B cell (primary cell): ENCODE data around the gene CNOT6L. TPM values are rescaled to one million over a fixed set of nuclear protein-coding genes. Genes with fewer than 3 reads are reported as not detected.

Experiments used
- ATAC-seq: fragments of 200-7000 bp; cut with Tn5 transposase; one replicate; pipeline ENCODE4 v1.10.0; 2021; ENCODE audit warnings: low read depth, mild to moderate bottlenecking, moderate number of reproducible peaks, moderate library complexity
- CTCF ChIA-PET: fragments of 350-600 bp; sonication (Branson Sonifier 250); formaldehyde crosslinking; loops from one replicate; lab custom pipeline; 2021; ENCODE audit warnings: antibody characterized with exemption, inconsistent platforms; lab: Charles Lee
- POLR2A ChIA-PET: fragments of 350-600 bp; sonication (Branson Sonifier 250); formaldehyde crosslinking; loops from one replicate; lab custom pipeline; 2021; ENCODE audit warnings: antibody characterized with exemption; lab: Charles Lee
- DNase-seq: peaks from one replicate; pipeline ENCODE4 v3.0.0; 2013
- H2AFZ ChIP-seq: 2 replicates; pipeline ENCODE4 v1.6.1; 2012; ENCODE audit warnings: mild to moderate bottlenecking, low read depth, low read length; ENCODE audit not compliant: insufficient read depth, poor library complexity, severe bottlenecking
- H3K27ac ChIP-seq, 2 donors: 1 replicate in 1 of 2; 2 replicates in 1 of 2; pipeline ENCODE4 v1.5.1; 2012 to 2013; ENCODE audit warnings: low read length in 2 of 2, mild to moderate bottlenecking in 2 of 2, moderate library complexity in 1 of 2
- H3K27me3 ChIP-seq, 4 experiments: fragments of 200-600 bp in 1 of 4; sonication (generic) in 1 of 4; replicated peaks in 1 of 4; 1 replicate in 2 of 4; 2 replicates in 2 of 4; pipeline versions ENCODE4 v1.6.1 to v1.7.0; 2013 to 2016; ENCODE audit warnings: low read length in 3 of 4, mild to moderate bottlenecking in 2 of 4, mixed read lengths in 1 of 4, moderate library complexity in 1 of 4; ENCODE audit not compliant: insufficient read depth in 4 of 4, control insufficient read depth in 3 of 4; ENCODE audit errors: control extremely low read depth in 1 of 4
- H3K36me3 ChIP-seq, 2 experiments: replicated peaks in 1 of 2; 1 replicate in 1 of 2; 2 replicates in 1 of 2; pipeline versions ENCODE4 v1.6.1 to v1.7.1; 2013; ENCODE audit warnings: low read length in 1 of 2; ENCODE audit not compliant: insufficient read depth in 2 of 2, control insufficient read depth in 1 of 2; ENCODE audit errors: control extremely low read depth in 1 of 2, extremely low read depth in 1 of 2
- H3K4me1 ChIP-seq, 2 donors: fragments of 200-600 bp in 1 of 2; sonication (generic) in 1 of 2; 1 replicate in 1 of 2; 2 replicates in 1 of 2; pipeline versions ENCODE4 v1.5.1 to v1.6.1; 2013 to 2017; ENCODE audit warnings: low read length in 2 of 2; ENCODE audit not compliant: control insufficient read depth in 2 of 2, insufficient read depth in 2 of 2
- H3K4me2 ChIP-seq: replicated peaks from 2 replicates; pipeline ENCODE3; 2012; ENCODE audit warnings: mild to moderate bottlenecking, low read depth, low read length; ENCODE audit not compliant: poor library complexity, severe bottlenecking
- H3K4me3 ChIP-seq, 5 experiments: fragments of 200-600 bp in 1 of 5; sonication (generic) in 1 of 5; 1 replicate in 3 of 5; 2 replicates in 2 of 5; pipeline versions ENCODE4 v1.5.1 to v1.7.0; 2011 to 2016; ENCODE audit warnings: low read length in 4 of 5, mild to moderate bottlenecking in 4 of 5, low read depth in 2 of 5, control low read depth in 1 of 5, moderate library complexity in 1 of 5; ENCODE audit not compliant: insufficient read depth in 1 of 5; ENCODE audit errors: control extremely low read depth in 1 of 5, extremely low read depth in 1 of 5
- H3K79me2 ChIP-seq: fragments of 200-600 bp; sonication (generic); one replicate; pipeline ENCODE4 v1.6.0; 2016; ENCODE audit warnings: low read length; ENCODE audit not compliant: control insufficient read depth, insufficient read depth
- H3K9ac ChIP-seq: fragments of 200-600 bp; sonication (generic); 2 replicates; pipeline ENCODE4 v1.6.1; 2017; ENCODE audit warnings: mild to moderate bottlenecking, low read length, moderate library complexity
- H3K9me3 ChIP-seq, 3 donors: one replicate each; pipeline versions ENCODE4 v1.6.1 to v1.7.1; 2013; ENCODE audit warnings: low read length in 2 of 3; ENCODE audit not compliant: control insufficient read depth in 2 of 3, insufficient read depth in 1 of 3; ENCODE audit errors: control extremely low read depth in 1 of 3
- H4K20me1 ChIP-seq: 2 replicates; pipeline ENCODE4 v1.6.0; 2012; ENCODE audit warnings: mild to moderate bottlenecking, low read length; ENCODE audit not compliant: insufficient read depth, control insufficient read depth, poor library complexity, severe bottlenecking
- H3K27ac Mint-ChIP-seq: one replicate; pipeline ENCODE4 v1.8.0; 2021; ENCODE audit warnings: mixed read lengths
- H3K27me3 Mint-ChIP-seq: one replicate; pipeline ENCODE4 v1.8.0; 2021; ENCODE audit warnings: mixed read lengths
- H3K4me1 Mint-ChIP-seq: one replicate; pipeline ENCODE4 v1.8.0; 2021; ENCODE audit warnings: mixed read lengths
- H3K4me3 Mint-ChIP-seq: one replicate; pipeline ENCODE4 v1.8.0; 2021; ENCODE audit warnings: mixed read lengths
- H3K9me3 Mint-ChIP-seq: one replicate; pipeline ENCODE4 v1.8.0; 2022; ENCODE audit warnings: mixed read lengths; ENCODE audit not compliant: insufficient read depth
- EZH2 ChIP-seq: IDR thresholded peaks from 2 replicates; pipeline ENCODE4 v1.6.1; 2012; ENCODE audit warnings: borderline replicate concordance, low read depth, mild to moderate bottlenecking, moderate library complexity, low read length; ENCODE audit not compliant: insufficient read depth, poor library complexity, severe bottlenecking
- WGBS: methylation state at CpG from one replicate; pipeline ENCODE4 v1.1.5; 2013; ENCODE audit warnings: missing lambda C conversion rate; ENCODE audit not compliant: insufficient coverage; 5-methylcytosine and 5-hydroxymethylcytosine counted together
- intact Hi-C: fragments of 100-400 bp; cut with micrococcal nuclease; formaldehyde crosslinking; loops from one replicate; pipeline ENCODE4 v1.10.0; 2022
- polyA plus RNA-seq: library from polyadenylated mRNA; depleted of rRNA; stranded (reverse); fragments of >200 nt; gene quantifications from 2 replicates; pipeline ENCODE4 v1.2.3, GENCODE V29; 2012
- total RNA-seq, 2 donors: library from RNA; stranded (reverse); fragments of 120-200 nt in 1 of 2; gene quantifications; 1 replicate in 1 of 2; 2 replicates in 1 of 2; pipeline versions ENCODE4 v1.2.3 to v1.2.4, GENCODE V29; 2013 to 2022
- TF ChIP-seq, protein P1 (sequence below): fragments of 200-600 bp; IDR thresholded peaks from one replicate; pipeline ENCODE4 v1.8.0; 2022; ENCODE audit warnings: antibody characterized with exemption, mild to moderate bottlenecking

The CNOT6L gene
- total and polyA plus RNA-seq, 2 donors (not counting 1 experiment from before 2014, with no cell fraction given) = 18.8 to 119 TPM

DNA sequence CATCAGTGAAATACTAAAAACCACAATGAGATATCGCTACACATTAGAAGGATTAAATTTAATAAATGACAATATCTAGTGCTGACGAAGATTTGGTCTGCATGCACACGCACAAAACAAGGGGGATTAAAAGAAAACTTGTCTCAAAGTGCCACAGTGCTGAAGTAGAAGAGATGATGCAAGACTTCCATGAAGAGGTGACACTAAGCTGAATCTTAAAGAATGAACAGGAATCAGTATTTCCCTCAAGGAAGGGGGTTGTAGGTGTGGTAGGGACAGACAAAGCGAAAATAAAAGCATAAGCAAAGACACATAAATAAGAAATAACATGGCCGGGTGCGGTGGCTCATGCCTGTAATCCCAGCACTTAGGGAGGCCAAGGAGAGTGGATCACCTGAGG is 33.5 kb downstream of the CNOT6L start:
- H3K4me1 Mint-ChIP-seq = peaks cover 56% of the 10 kb centered on the region
- H3K79me2 ChIP-seq = peaks cover 100% of the 10 kb centered on the region
- H2AFZ ChIP-seq = no peak overlapping the region
- TF ChIP-seq, protein P1, sequence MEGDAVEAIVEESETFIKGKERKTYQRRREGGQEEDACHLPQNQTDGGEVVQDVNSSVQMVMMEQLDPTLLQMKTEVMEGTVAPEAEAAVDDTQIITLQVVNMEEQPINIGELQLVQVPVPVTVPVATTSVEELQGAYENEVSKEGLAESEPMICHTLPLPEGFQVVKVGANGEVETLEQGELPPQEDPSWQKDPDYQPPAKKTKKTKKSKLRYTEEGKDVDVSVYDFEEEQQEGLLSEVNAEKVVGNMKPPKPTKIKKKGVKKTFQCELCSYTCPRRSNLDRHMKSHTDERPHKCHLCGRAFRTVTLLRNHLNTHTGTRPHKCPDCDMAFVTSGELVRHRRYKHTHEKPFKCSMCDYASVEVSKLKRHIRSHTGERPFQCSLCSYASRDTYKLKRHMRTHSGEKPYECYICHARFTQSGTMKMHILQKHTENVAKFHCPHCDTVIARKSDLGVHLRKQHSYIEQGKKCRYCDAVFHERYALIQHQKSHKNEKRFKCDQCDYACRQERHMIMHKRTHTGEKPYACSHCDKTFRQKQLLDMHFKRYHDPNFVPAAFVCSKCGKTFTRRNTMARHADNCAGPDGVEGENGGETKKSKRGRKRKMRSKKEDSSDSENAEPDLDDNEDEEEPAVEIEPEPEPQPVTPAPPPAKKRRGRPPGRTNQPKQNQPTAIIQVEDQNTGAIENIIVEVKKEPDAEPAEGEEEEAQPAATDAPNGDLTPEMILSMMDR = no peak
- TF ChIP-seq EZH2 = no peak
- H3K9me3 Mint-ChIP-seq = no peaks in the 10 kb centered on the region
- no peak overlapping the region for H3K4me3 ChIP-seq
- H3K4me3 Mint-ChIP-seq = no peak overlapping the region
- no peak overlapping the region for H3K4me2 ChIP-seq
- ChIA-PET CTCF (no interaction called here), POLR2A (interaction anchor here (0.6 kb wide), 1 partner anchor 68 kb away, joined by 3 read pairs; no protein-coding TSS in a partner anchor)
- no peak overlapping the region for H3K27ac Mint-ChIP-seq
- no peak for DNase-seq
- H3K27ac ChIP-seq = no peak overlapping the region
- no peaks in the 10 kb centered on the region for H3K27me3 ChIP-seq
- H3K27me3 Mint-ChIP-seq = no peaks in the 10 kb centered on the region
- no peak overlapping the region for H3K9ac ChIP-seq
- H3K4me1 ChIP-seq = peaks cover 4 to 9% of the 10 kb centered on the region in 2 donors
- peaks cover 3 to 4% of the 10 kb centered on the region in 2 experiments for H3K36me3 ChIP-seq
- intact Hi-C loops = loop anchor here (5.0 kb wide), 1 partner anchor 33 kb away; no protein-coding TSS in a partner anchor
- H4K20me1 ChIP-seq = peaks cover 89% of the 10 kb centered on the region
- ATAC-seq = no peak
- no peaks in the 10 kb centered on the region for H3K9me3 ChIP-seq
- WGBS = 100% methylated on average over 3 of the region's 6 CpGs

DNA sequence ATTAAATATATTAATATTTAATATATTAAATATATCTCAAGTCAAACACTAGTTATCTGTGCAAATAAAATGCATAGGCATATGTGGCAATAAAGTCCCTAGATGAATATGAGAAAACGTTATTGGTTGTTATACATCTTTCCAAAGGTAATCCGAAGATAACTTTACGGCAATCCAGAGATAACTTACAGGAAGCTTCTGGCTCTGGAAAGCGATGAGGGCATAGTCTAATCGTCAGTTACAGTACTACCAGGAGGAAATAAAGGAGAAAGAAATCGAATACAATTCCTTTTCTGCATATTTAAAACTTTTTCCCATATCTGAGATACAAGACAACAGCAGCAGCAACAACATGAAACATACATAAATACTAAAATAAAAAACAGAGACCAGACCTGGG is 35.3 kb downstream of the CNOT6L start:
- Mint-ChIP-seq H3K27ac (no peak overlapping the region), H3K27me3 (no peaks in the 10 kb centered on the region), H3K4me1 (peaks cover 52% of the 10 kb centered on the region), H3K9me3 (no peaks in the 10 kb centered on the region), H3K4me3 (no peak overlapping the region)
- intact Hi-C loops = no loop called here
- peaks cover 0 to 1% (median 0%) of the 10 kb centered on the region in 3 donors for H3K9me3 ChIP-seq
- ATAC-seq = no peak
- POLR2A ChIA-PET = no interaction called here
- DNase-seq = no peak
- peaks cover 4 to 9% of the 10 kb centered on the region in 2 donors for H3K4me1 ChIP-seq
- H3K9ac ChIP-seq = no peak overlapping the region
- no peak overlapping the region for H2AFZ ChIP-seq
- peaks cover 3% of the 10 kb centered on the region in 2 experiments for H3K36me3 ChIP-seq
- H3K4me3 ChIP-seq = no peak overlapping the region
- H3K79me2 ChIP-seq = peaks cover 99% of the 10 kb centered on the region
- TF ChIP-seq, protein P1 = no peak
- no peak for TF ChIP-seq EZH2
- H3K27ac ChIP-seq = no peak overlapping the region
- CTCF ChIA-PET = no interaction called here
- no peak overlapping the region for H3K4me2 ChIP-seq
- 100% methylated on average over 2 of the region's 6 CpGs for WGBS
- H3K27me3 ChIP-seq = no peaks in the 10 kb centered on the region
- H4K20me1 ChIP-seq = peaks cover 86% of the 10 kb centered on the region
